HepG2 (cell line): ENCODE measurements around the gene GINM1. TPM values are rescaled to one million over a fixed set of nuclear protein-coding genes. Genes with fewer than 3 reads are reported as not detected.
A peak's percentile ranks its signal among the peaks of the same experiment; 100 is the strongest.

Experiments
- BCLAF1 ChIP-seq: fragments of 450-650 bp; IDR thresholded peaks from 2 replicates; pipeline ENCODE4 v1.6.1; 2017; ENCODE audit warnings: mild to moderate bottlenecking
- CBX2 ChIP-seq, 2 experiments: fragments of 200-600 bp in 1 of 2; sonication (generic); formaldehyde crosslinking in 1 of 2; IDR thresholded peaks; 2 replicates each; pipeline versions ENCODE4 v1.7.0 to v1.8.1; 2018 to 2022; ENCODE audit warnings: low read depth in 2 of 2, low read length in 1 of 2, mild to moderate bottlenecking in 1 of 2, missing genetic modification reagents in 1 of 2
- FIP1L1 ChIP-seq: fragments of 200-400 bp; formaldehyde crosslinking; IDR thresholded peaks from 2 replicates; pipeline ENCODE4 v1.6.1; 2018; ENCODE audit warnings: low read depth, mild to moderate bottlenecking, low read length, moderate library complexity, borderline replicate concordance; ENCODE audit not compliant: insufficient read depth
- FOSL1 ChIP-seq: sonication (generic); formaldehyde crosslinking; IDR thresholded peaks from 2 replicates; pipeline ENCODE4 v1.9.0; 2021; ENCODE audit warnings: missing genetic modification reagents, borderline replicate concordance
- FOXM1 ChIP-seq: sonication (generic); formaldehyde crosslinking; IDR thresholded peaks from 2 replicates; pipeline ENCODE4 v1.5.0; 2020; ENCODE audit warnings: missing genetic modification reagents
- FOXO1 ChIP-seq: sonication (generic); formaldehyde crosslinking; IDR thresholded peaks from 2 replicates; pipeline ENCODE4 v1.4.0; 2020; ENCODE audit warnings: missing genetic modification reagents
- GLI4 ChIP-seq: sonication (generic); formaldehyde crosslinking; IDR thresholded peaks from 2 replicates; pipeline ENCODE4 v1.5.1; 2020; ENCODE audit warnings: missing genetic modification reagents, mild to moderate bottlenecking, moderate library complexity, borderline replicate concordance
- KLF15 ChIP-seq: sonication (generic); formaldehyde crosslinking; IDR thresholded peaks from 2 replicates; pipeline ENCODE4 v1.8.1; 2023; ENCODE audit warnings: borderline replicate concordance, mild to moderate bottlenecking, inconsistent platforms, missing genetic modification reagents, mixed read lengths
- NR2C2 ChIP-seq: sonication (generic); formaldehyde crosslinking; IDR thresholded peaks from 2 replicates; pipeline ENCODE4 v1.4.0; 2020; ENCODE audit warnings: missing genetic modification reagents, mild to moderate bottlenecking, moderate library complexity, borderline replicate concordance
- PCBP2 ChIP-seq: fragments of 200-400 bp; formaldehyde crosslinking; optimal IDR thresholded peaks from 2 replicates; pipeline ENCODE3; 2018; ENCODE audit warnings: low read length, low read depth; ENCODE audit not compliant: poor library complexity, severe bottlenecking
- RORA ChIP-seq: sonication (generic); formaldehyde crosslinking; IDR thresholded peaks from 2 replicates; pipeline ENCODE4 v1.5.0; 2020; ENCODE audit warnings: mild to moderate bottlenecking, missing genetic modification reagents, moderate library complexity
- SOX5 ChIP-seq: IDR thresholded peaks from 2 replicates; pipeline ENCODE4 v1.6.1; 2016; ENCODE audit warnings: borderline replicate concordance
- ZBTB49 ChIP-seq: sonication (generic); formaldehyde crosslinking; IDR thresholded peaks from 2 replicates; pipeline ENCODE4 v1.4.0; 2020; ENCODE audit warnings: missing genetic modification reagents, borderline replicate concordance
- ZFX ChIP-seq: sonication (generic); formaldehyde crosslinking; IDR thresholded peaks from 2 replicates; pipeline ENCODE4 v1.4.0; 2020; ENCODE audit warnings: mild to moderate bottlenecking, low read depth, missing genetic modification reagents, moderate library complexity
- ZNF30 ChIP-seq: sonication (generic); formaldehyde crosslinking; IDR thresholded peaks from 2 replicates; pipeline ENCODE4 v1.5.0; 2020; ENCODE audit warnings: mild to moderate bottlenecking, missing genetic modification reagents
- ZNF33A ChIP-seq: sonication (generic); formaldehyde crosslinking; IDR thresholded peaks from 2 replicates; pipeline ENCODE4 v1.5.1; 2020; ENCODE audit warnings: missing genetic modification reagents, mild to moderate bottlenecking, moderate library complexity, borderline replicate concordance
- ZNF451 ChIP-seq: sonication (generic); formaldehyde crosslinking; IDR thresholded peaks from 2 replicates; pipeline ENCODE4 v1.5.0; 2020; ENCODE audit warnings: mild to moderate bottlenecking, missing genetic modification reagents
- ZNF703 ChIP-seq: sonication (generic); formaldehyde crosslinking; IDR thresholded peaks from 2 replicates; pipeline ENCODE4 v1.5.1; 2020; ENCODE audit warnings: missing genetic modification reagents, mild to moderate bottlenecking, moderate library complexity, borderline replicate concordance
- ZNF788 ChIP-seq: sonication (generic); formaldehyde crosslinking; IDR thresholded peaks from 2 replicates; pipeline ENCODE4 v1.5.0; 2020; ENCODE audit warnings: mild to moderate bottlenecking, missing genetic modification reagents, borderline replicate concordance
- ZNF800 ChIP-seq: sonication (generic); formaldehyde crosslinking; IDR thresholded peaks from 2 replicates; pipeline ENCODE4 v1.4.0; 2020; ENCODE audit warnings: missing genetic modification reagents
- ZNF879 ChIP-seq: sonication (generic); formaldehyde crosslinking; IDR thresholded peaks from 2 replicates; pipeline ENCODE4 v1.8.1; 2023; ENCODE audit warnings: missing genetic modification reagents
- polyA plus RNA-seq, 8 experiments: library from polyadenylated mRNA; depleted of rRNA in 3 of 8; stranded (reverse) in 7 of 8; unstranded in 1 of 8; fragments of >200 nt; fragmentation: Illumina TruSeq in 4 of 8; extraction: Trizol in 4 of 8; gene quantifications; 2 replicates each; pipeline versions ENCODE4 v1.2.1 to v1.2.3, GENCODE V29; 2011 to 2016; ENCODE audit warnings: low read depth in 4 of 8, missing spikeins in 1 of 8, mixed read lengths in 1 of 8; ENCODE audit not compliant: insufficient read depth in 1 of 8
- total RNA-seq, 5 experiments: library from RNA; depleted of rRNA; stranded (reverse); fragments of >200 nt; fragmentation: Illumina TruSeq; extraction: Trizol; gene quantifications; 2 replicates each; pipeline ENCODE4 v1.2.3, GENCODE V29; 2016; ENCODE audit warnings: low read depth in 1 of 5

GINM1 gene
- total and polyA plus RNA-seq, 2 of the 13 experiments (the other 11 are each of a cell fraction or from before 2014, with no cell fraction given): 19.4 to 27.5 TPM

- TF ChIP-seq FOSL1 (CRISPR knock-in tag): no peak
- TF ChIP-seq ZNF451 (CRISPR knock-in tag): peak; percentile 90; the same call in 1 of the 2 replicates
- TF ChIP-seq ZNF879 (CRISPR knock-in tag): no peak; the same call in 1 of the 2 replicates
- no peak for TF ChIP-seq BCLAF1
- TF ChIP-seq RORA (CRISPR knock-in tag): no peak
- no peak for TF ChIP-seq PCBP2
- TF ChIP-seq ZNF788 (CRISPR knock-in tag): peak; percentile 90; the same call in 1 of the 2 replicates
- no peak; the same call in 1 of the 2 replicates for TF ChIP-seq ZNF33A (CRISPR knock-in tag)
- TF ChIP-seq SOX5: peak; percentile 67
- TF ChIP-seq ZBTB49: 0 out of 2 replicates have a peak, but pooled peaks have one; percentile 40
- TF ChIP-seq ZNF30 (CRISPR knock-in tag): no peak
- TF ChIP-seq ZNF703 (CRISPR knock-in tag): peak; percentile 56; the same call in 1 of the 2 replicates
- peak; percentile 79; the same call in 1 of the 2 replicates for TF ChIP-seq GLI4 (CRISPR knock-in tag)
- peak; percentile 67; the same call in 1 of the 2 replicates for TF ChIP-seq KLF15
- no peak for TF ChIP-seq CBX2 (IDR thresholded peaks at IDR 0.05; ENCODE audit: low read depth, low read length)
- no peak for TF ChIP-seq CBX2 (CRISPR knock-in tag; IDR thresholded peaks at IDR 0.05; ENCODE audit: low read depth)
- no peak for TF ChIP-seq FIP1L1
- TF ChIP-seq NR2C2 (CRISPR knock-in tag): peak; percentile 97
- TF ChIP-seq ZNF800: peak; percentile 84
- TF ChIP-seq FOXM1: no peak
- TF ChIP-seq ZFX (CRISPR knock-in tag): peak; percentile 80
- TF ChIP-seq FOXO1 (CRISPR knock-in tag): peak; percentile 83
Observed at GRCh38 chr6:149545754-149546471, 20.3 kb upstream of the GINM1 start, which contains the start of gene PPIL4 (continued).
